HCT116 (cell line): Measurements from ENCODE around the gene BCL2L11. TPM values are rescaled to one million over a fixed set of nuclear protein-coding genes. Genes with fewer than 3 reads are reported as not detected.

Experiments used
- ATAC-seq: fragments of 200-7000 bp; cut with Tn5 transposase; 2 replicates; pipeline ENCODE4 v1.9.1; 2020; ENCODE audit warnings: mild to moderate bottlenecking, moderate library complexity
- BruUV-seq: library from RNA; stranded (reverse); fragments of 400-500 nt; replicated peaks from 2 replicates; lab custom pipeline; 2021; lab: Mats Ljungman, UMichigan
- CTCF ChIA-PET: fragments of 300-600 bp; sonication (Branson Sonifier 250); formaldehyde crosslinking; loops from one replicate; lab custom pipeline; 2021; ENCODE audit warnings: antibody characterized with exemption; lab: Charles Lee
- POLR2A ChIA-PET: fragments of 300-600, 350-600 bp; sonication (Branson Sonifier 250); formaldehyde crosslinking; loops from one replicate; lab custom pipeline; 2021; ENCODE audit warnings: antibody characterized with exemption; lab: Charles Lee
- RAD21 ChIA-PET, 2 experiments: fragments of 300-600 bp; sonication (Branson Sonifier 250); formaldehyde crosslinking; loops; one replicate each; lab custom pipeline; 2023; ENCODE audit warnings: low total read pairs in 2 of 2; ENCODE audit not compliant: uncharacterized antibody in 2 of 2, unreplicated experiment in 2 of 2, low non-redundant PET in 1 of 2; lab: Charles Lee
- DNase-seq: peaks from one replicate; pipeline ENCODE4 v3.0.0-alpha.2; 2010; ENCODE audit warnings: low read depth, low spot score
- H2AFZ ChIP-seq: fragments of 200-600 bp; shearing (Covaris generic), sonication (generic); 2 replicates; pipeline ENCODE4 v1.6.1; 2017; ENCODE audit warnings: low read depth, mixed run types, mixed read lengths, antibody characterized with exemption, low read length; ENCODE audit not compliant: poor library complexity, severe bottlenecking
- H3K27ac ChIP-seq: 2 replicates; pipeline ENCODE4 v1.5.1; 2012; ENCODE audit warnings: low read depth, low read length
- H3K27me3 ChIP-seq: fragments of 200-600 bp; sonication (generic); 2 replicates; pipeline ENCODE4 v1.6.1; 2016; ENCODE audit warnings: mixed run types, low read length, mixed read lengths; ENCODE audit not compliant: insufficient read depth
- H3K36me3 ChIP-seq, 2 experiments: fragments of 200-500 bp in 1 of 2; fragments of 200-600 bp in 1 of 2; sonication (Bioruptor generic) in 1 of 2; sonication (generic) in 1 of 2; 2 replicates each; pipeline versions ENCODE4 v1.5.1 to v1.6.1; 2014 to 2016; ENCODE audit warnings: low read length in 2 of 2, inconsistent platforms in 1 of 2, mixed read lengths in 1 of 2, mixed run types in 1 of 2; ENCODE audit not compliant: insufficient read depth in 2 of 2, control insufficient read depth in 1 of 2
- H3K4me1 ChIP-seq, 2 experiments: fragments of 200-600 bp in 1 of 2; sonication (generic) in 1 of 2; 2 replicates each; pipeline versions ENCODE4 v1.5.1 to v1.6.1; 2012 to 2017; ENCODE audit warnings: low read length in 2 of 2, inconsistent platforms in 1 of 2, mild to moderate bottlenecking in 1 of 2, mixed read lengths in 1 of 2, mixed run types in 1 of 2, moderate library complexity in 1 of 2; ENCODE audit not compliant: insufficient read depth in 2 of 2, control insufficient read depth in 1 of 2
- H3K4me2 ChIP-seq: fragments of 200-600 bp; sonication (generic); 2 replicates; pipeline ENCODE4 v1.6.1; 2017; ENCODE audit warnings: mixed run types, low read length, mixed read lengths
- H3K4me3 ChIP-seq, 2 experiments: fragments of 200-600 bp in 1 of 2; sonication (generic) in 1 of 2; replicated peaks in 1 of 2; 2 replicates each; pipeline ENCODE4 v1.5.1; 2011 to 2016; ENCODE audit warnings: low read length in 2 of 2, control low read depth in 1 of 2, low read depth in 1 of 2, mild to moderate bottlenecking in 1 of 2, mixed read lengths in 1 of 2, mixed run types in 1 of 2
- H3K79me2 ChIP-seq: fragments of 200-600 bp; sonication (generic); 2 replicates; pipeline ENCODE4 v1.6.1; 2017; ENCODE audit warnings: mild to moderate bottlenecking, mixed run types, low read length, moderate library complexity, mixed read lengths; ENCODE audit not compliant: insufficient read depth
- H3K9ac ChIP-seq: fragments of 200-600 bp; sonication (generic); 2 replicates; pipeline ENCODE4 v1.6.1; 2016; ENCODE audit warnings: low read length, mixed read lengths
- H3K9me2 ChIP-seq: fragments of 200-600 bp; sonication (generic), shearing (Covaris generic); 2 replicates; pipeline ENCODE4 v1.6.1; 2017; ENCODE audit warnings: mixed run types, mild to moderate bottlenecking, moderate library complexity; ENCODE audit not compliant: insufficient read depth
- H3K9me3 ChIP-seq, 2 experiments: fragments of 200-500 bp in 1 of 2; fragments of 200-600 bp in 1 of 2; sonication (Bioruptor generic) in 1 of 2; sonication (generic) in 1 of 2; 2 replicates each; pipeline ENCODE4 v1.6.1; 2014 to 2017; ENCODE audit warnings: low read length in 2 of 2, mixed read lengths in 2 of 2, inconsistent platforms in 1 of 2, low read depth in 1 of 2, mild to moderate bottlenecking in 1 of 2, mixed run types in 1 of 2, moderate library complexity in 1 of 2; ENCODE audit not compliant: control insufficient read depth in 1 of 2, insufficient read depth in 1 of 2
- H4K20me1 ChIP-seq: fragments of 200-600 bp; sonication (generic), shearing (Covaris generic); 2 replicates; pipeline ENCODE4 v1.6.1; 2017; ENCODE audit warnings: mixed run types, mild to moderate bottlenecking, moderate library complexity; ENCODE audit not compliant: insufficient read depth
- CBX3 ChIP-seq: IDR thresholded peaks from 2 replicates; pipeline ENCODE4 v1.6.1; 2012; ENCODE audit warnings: low read depth
- CEBPB ChIP-seq: IDR thresholded peaks from 2 replicates; pipeline ENCODE4 v1.6.1; 2012; ENCODE audit warnings: low read depth
- CTCF ChIP-seq, 3 experiments: fragments of 200-600 bp in 1 of 3; sonication (generic) in 1 of 3; IDR thresholded peaks in 2 of 3; conservative IDR thresholded peaks in 1 of 3; 2 replicates each; pipeline ENCODE4 v1.5.1; 2012 to 2017; ENCODE audit warnings: low read depth in 2 of 3, low read length in 2 of 3, antibody characterized with exemption in 1 of 3, borderline replicate concordance in 1 of 3, control low read depth in 1 of 3, mild to moderate bottlenecking in 1 of 3, mixed read lengths in 1 of 3, mixed run types in 1 of 3, moderate library complexity in 1 of 3; ENCODE audit not compliant: insufficient read depth in 1 of 3
- EGR1 ChIP-seq: IDR thresholded peaks from 2 replicates; pipeline ENCODE4 v1.6.1; 2012; ENCODE audit warnings: low read depth
- ELF1 ChIP-seq: IDR thresholded peaks from 2 replicates; pipeline ENCODE4 v1.6.1; 2012; ENCODE audit warnings: low read depth, borderline replicate concordance
- EZH2 ChIP-seq: fragments of 200-600 bp; sonication (generic); IDR thresholded peaks from 2 replicates; pipeline ENCODE4 v1.6.1; 2017; ENCODE audit warnings: antibody characterized with exemption, mixed run types
- EZH2phosphoT487 ChIP-seq: fragments of 200-600 bp; IDR thresholded peaks from 2 replicates; pipeline ENCODE4 v1.6.1; 2018; ENCODE audit warnings: antibody characterized with exemption, borderline replicate concordance
- FOSL1 ChIP-seq: IDR thresholded peaks from 2 replicates; pipeline ENCODE4 v1.6.1; 2012; ENCODE audit warnings: low read depth
- POLR2AphosphoS5 ChIP-seq: IDR thresholded peaks from 2 replicates; pipeline ENCODE4 v1.6.1; 2011; ENCODE audit warnings: mild to moderate bottlenecking, low read depth, low read length, moderate library complexity
- SIN3A ChIP-seq: IDR thresholded peaks from 2 replicates; pipeline ENCODE4 v1.6.1; 2012; ENCODE audit warnings: low read depth
- SP1 ChIP-seq: IDR thresholded peaks from 2 replicates; pipeline ENCODE4 v1.6.1; 2012; ENCODE audit warnings: low read depth
- SRF ChIP-seq: IDR thresholded peaks from 2 replicates; pipeline ENCODE4 v1.6.1; 2012; ENCODE audit warnings: low read depth
- YY1 ChIP-seq: IDR thresholded peaks from 2 replicates; pipeline ENCODE4 v1.6.1; 2011; ENCODE audit warnings: low read length, low read depth, moderate library complexity, mild to moderate bottlenecking; ENCODE audit not compliant: insufficient replicate concordance; ENCODE audit errors: extremely low read depth
- ZBTB33 ChIP-seq: IDR thresholded peaks from 2 replicates; pipeline ENCODE4 v1.6.1; 2011; ENCODE audit warnings: mild to moderate bottlenecking, low read length, moderate library complexity; ENCODE audit not compliant: insufficient replicate concordance; ENCODE audit errors: extremely low read depth
- ZFX ChIP-seq: fragments of 450-650 bp; IDR thresholded peaks from 2 replicates; pipeline ENCODE4 v1.6.1; 2017
- ZNF274 ChIP-seq: fragments of 200-500 bp; sonication (Bioruptor generic); IDR thresholded peaks from 2 replicates; pipeline ENCODE4 v1.6.1; 2014; ENCODE audit warnings: mild to moderate bottlenecking, low read depth, low read length, inconsistent platforms
- intact Hi-C: fragments of 100-400 bp; cut with micrococcal nuclease; formaldehyde crosslinking; loops from 2 replicates; pipeline ENCODE4 v1.10.0; 2022
- total RNA-seq: library from RNA; stranded (reverse); gene quantifications from one replicate; pipeline ENCODE4 v1.2.1, GENCODE V29; 2021; ENCODE audit not compliant: unreplicated experiment
- TF ChIP-seq, protein P1 (sequence below): IDR thresholded peaks from 2 replicates; pipeline ENCODE4 v1.6.1; 2012
- TF ChIP-seq, protein P2 (sequence below): IDR thresholded peaks from 2 replicates; pipeline ENCODE4 v1.6.1; 2012; ENCODE audit warnings: low read depth

BCL2L11 gene
- total RNA-seq, 1 experiment from 2014 or later, result 17.8 TPM

DNA sequence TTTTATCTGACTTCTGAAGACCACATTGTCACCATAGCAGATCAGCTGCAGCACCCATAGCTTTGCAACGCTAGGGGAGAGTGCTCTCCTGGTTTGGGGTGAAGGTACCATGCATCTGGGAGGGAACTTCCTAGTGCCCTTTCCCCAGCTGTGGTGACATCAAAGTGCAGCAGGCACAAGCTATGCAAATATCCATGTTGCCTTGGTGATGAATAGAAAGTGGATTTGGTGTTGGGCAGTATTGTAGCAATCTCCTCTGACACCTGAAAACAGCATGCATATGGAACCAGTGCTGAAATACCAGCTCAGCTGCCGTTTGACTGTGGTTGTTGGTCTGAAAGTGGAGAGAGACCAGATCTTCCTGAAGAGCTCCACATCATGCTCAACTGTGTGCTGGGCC lies 37.1 kb downstream of the BCL2L11 start:
- no peaks in the 10 kb centered on the region for H3K9me3 ChIP-seq
- peaks cover 4 to 18% of the 10 kb centered on the region in 2 experiments; a peak in 3 of 4 replicates for H3K4me1 ChIP-seq
- intact Hi-C loops, result no loop called here
- peaks cover 0 to 7% of the 10 kb centered on the region in 2 experiments; a peak in 2 of 4 replicates for H3K36me3 ChIP-seq
- H3K27me3 ChIP-seq, result no peaks in the 10 kb centered on the region
- no peak overlapping the region for H3K4me3 ChIP-seq
- DNase-seq (no peak), ATAC-seq (no peak)
- H4K20me1 ChIP-seq, result no peaks in the 10 kb centered on the region
- ChIA-PET POLR2A (no interaction called here), RAD21 (no interaction called here), CTCF (no interaction called here)
- BruUV-seq, result no TSS peak
- no peak for TF ChIP-seq FOSL1
- TF ChIP-seq ZFX, result no peak
- TF ChIP-seq SP1, result no peak
- TF ChIP-seq CBX3, result no peak
- TF ChIP-seq, protein P1, sequence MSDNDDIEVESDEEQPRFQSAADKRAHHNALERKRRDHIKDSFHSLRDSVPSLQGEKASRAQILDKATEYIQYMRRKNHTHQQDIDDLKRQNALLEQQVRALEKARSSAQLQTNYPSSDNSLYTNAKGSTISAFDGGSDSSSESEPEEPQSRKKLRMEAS, result no peak
- no peak for TF ChIP-seq YY1
- no peak for TF ChIP-seq EZH2
- no peak for TF ChIP-seq SIN3A
- TF ChIP-seq ZBTB33, result no peak
- no peak for TF ChIP-seq CTCF (IDR thresholded peaks at IDR 0.05 in 2 of 3, conservative IDR thresholded peaks at IDR 0.05 in 1 of 3; ENCODE audit: borderline replicate concordance in 1 of 3, insufficient read depth in 1 of 3, low read depth in 2 of 3, low read length in 2 of 3)
- TF ChIP-seq POLR2AphosphoS5, result no peak
- no peak for TF ChIP-seq EGR1
- TF ChIP-seq ELF1, result no peak
- no peak for TF ChIP-seq SRF
- no peak for TF ChIP-seq EZH2phosphoT487
- TF ChIP-seq CEBPB, result no peak
- TF ChIP-seq ZNF274, result no peak
- TF ChIP-seq, protein P2, sequence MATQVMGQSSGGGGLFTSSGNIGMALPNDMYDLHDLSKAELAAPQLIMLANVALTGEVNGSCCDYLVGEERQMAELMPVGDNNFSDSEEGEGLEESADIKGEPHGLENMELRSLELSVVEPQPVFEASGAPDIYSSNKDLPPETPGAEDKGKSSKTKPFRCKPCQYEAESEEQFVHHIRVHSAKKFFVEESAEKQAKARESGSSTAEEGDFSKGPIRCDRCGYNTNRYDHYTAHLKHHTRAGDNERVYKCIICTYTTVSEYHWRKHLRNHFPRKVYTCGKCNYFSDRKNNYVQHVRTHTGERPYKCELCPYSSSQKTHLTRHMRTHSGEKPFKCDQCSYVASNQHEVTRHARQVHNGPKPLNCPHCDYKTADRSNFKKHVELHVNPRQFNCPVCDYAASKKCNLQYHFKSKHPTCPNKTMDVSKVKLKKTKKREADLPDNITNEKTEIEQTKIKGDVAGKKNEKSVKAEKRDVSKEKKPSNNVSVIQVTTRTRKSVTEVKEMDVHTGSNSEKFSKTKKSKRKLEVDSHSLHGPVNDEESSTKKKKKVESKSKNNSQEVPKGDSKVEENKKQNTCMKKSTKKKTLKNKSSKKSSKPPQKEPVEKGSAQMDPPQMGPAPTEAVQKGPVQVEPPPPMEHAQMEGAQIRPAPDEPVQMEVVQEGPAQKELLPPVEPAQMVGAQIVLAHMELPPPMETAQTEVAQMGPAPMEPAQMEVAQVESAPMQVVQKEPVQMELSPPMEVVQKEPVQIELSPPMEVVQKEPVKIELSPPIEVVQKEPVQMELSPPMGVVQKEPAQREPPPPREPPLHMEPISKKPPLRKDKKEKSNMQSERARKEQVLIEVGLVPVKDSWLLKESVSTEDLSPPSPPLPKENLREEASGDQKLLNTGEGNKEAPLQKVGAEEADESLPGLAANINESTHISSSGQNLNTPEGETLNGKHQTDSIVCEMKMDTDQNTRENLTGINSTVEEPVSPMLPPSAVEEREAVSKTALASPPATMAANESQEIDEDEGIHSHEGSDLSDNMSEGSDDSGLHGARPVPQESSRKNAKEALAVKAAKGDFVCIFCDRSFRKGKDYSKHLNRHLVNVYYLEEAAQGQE, result no peak
- no peak overlapping the region for H3K4me2 ChIP-seq
- H3K79me2 ChIP-seq, result peaks cover 4% of the 10 kb centered on the region
- H3K9ac ChIP-seq, result no peak overlapping the region
- H3K27ac ChIP-seq, result no peak overlapping the region
- no peak overlapping the region for H2AFZ ChIP-seq
- no peaks in the 10 kb centered on the region for H3K9me2 ChIP-seq
